ENCODE data around the gene LAMA5.

GRCh38 chr20:62376112-62377063 is 9.3 kb upstream of the LAMA5 start:
- TF ChIP-seq CTCF (IDR thresholded peaks at IDR 0.05; ENCODE audit: low read length) (no peak), EZH2 (optimal IDR thresholded peaks at IDR 0.05; ENCODE audit: low read depth, low read length) (no peak), EZH2phosphoT487 (IDR thresholded peaks at IDR 0.05; ENCODE audit: low read length) (no peak)

Data from MM.1S (cell line).